Esophagus muscularis mucosa (tissue), 4 donors: ENCODE results near the gene APOL3. TPM values are rescaled to one million over a fixed set of nuclear protein-coding genes. Genes with fewer than 3 reads are reported as not detected.
"Not testable (repeated sequence)": the region's sequence is repeated elsewhere in the genome, so short reads cannot be mapped to it uniquely, and the experiment has no call there.

Experiments used
- DNase-seq: peaks from one replicate; pipeline ENCODE4 v3.0.0-alpha.2; 2017; ENCODE audit errors: extremely low spot score
- H3K27ac ChIP-seq, 4 donors: fragments of 200-600 bp; sonication (generic); replicated peaks in 1 of 4; 1 replicate in 3 of 4; 2 replicates in 1 of 4; pipeline ENCODE4 v1.5.1; 2016 to 2019; ENCODE audit warnings: mild to moderate bottlenecking in 1 of 4
- H3K27me3 ChIP-seq, 4 donors: fragments of 200-600 bp; sonication (generic); one replicate each; pipeline versions ENCODE4 v1.5.1 to v1.6.0; 2016 to 2019
- H3K36me3 ChIP-seq, 4 donors: fragments of 200-600 bp; sonication (generic); one replicate each; pipeline ENCODE4 v1.5.1; 2016 to 2019
- H3K4me1 ChIP-seq, 4 donors: fragments of 200-600 bp; sonication (generic); one replicate each; pipeline ENCODE4 v1.5.1; 2016 to 2019
- H3K4me3 ChIP-seq, 4 donors: fragments of 200-600 bp; sonication (generic); 1 replicate in 2 of 4; 2 replicates in 2 of 4; pipeline ENCODE4 v1.5.1; 2016 to 2019; ENCODE audit warnings: mild to moderate bottlenecking in 4 of 4, moderate library complexity in 1 of 4
- H3K9me3 ChIP-seq, 4 donors: fragments of 200-600 bp; sonication (generic); 1 replicate in 3 of 4; 2 replicates in 1 of 4; pipeline ENCODE4 v1.5.1; 2016 to 2019
- EP300 ChIP-seq: sonication (generic); formaldehyde crosslinking; IDR thresholded peaks from one replicate; pipeline ENCODE4 v1.6.1; 2017; ENCODE audit warnings: antibody characterized with exemption
- POLR2A ChIP-seq: fragments of 450-650 bp; IDR thresholded peaks from one replicate; pipeline ENCODE4 v1.6.1; 2017; ENCODE audit warnings: antibody characterized with exemption, moderate library complexity, mild to moderate bottlenecking, low read depth
- POLR2AphosphoS5 ChIP-seq, 2 donors: sonication (generic); formaldehyde crosslinking; IDR thresholded peaks; one replicate each; pipeline ENCODE4 v1.6.1; 2017; ENCODE audit warnings: antibody characterized with exemption in 2 of 2
- WGBS: methylation state at CpG from one replicate; pipeline ENCODE4 v1.1.5; 2018; 5-methylcytosine and 5-hydroxymethylcytosine counted together
- intact Hi-C: fragments of 100-400 bp; cut with DNase I; formaldehyde crosslinking; loops from one replicate; pipeline ENCODE4 v1.15.1; 2023
- total RNA-seq, 4 donors: library from RNA; depleted of rRNA; stranded (reverse); fragments of >200 nt; gene quantifications; one replicate each; pipeline versions ENCODE4 v1.1.0 to v1.2.1, GENCODE V29; 2016
- TF ChIP-seq, protein P1 (sequence below), 3 experiments: fragments of 200-600 bp in 2 of 3; fragments of 450-650 bp in 1 of 3; sonication (generic) in 2 of 3; IDR thresholded peaks; one replicate each; pipeline ENCODE4 v1.5.1; 2017 to 2019; ENCODE audit warnings: antibody characterized with exemption in 3 of 3, mild to moderate bottlenecking in 2 of 3, moderate library complexity in 1 of 3

The APOL3 gene
- total RNA-seq, 4 donors from 2014 or later: 36.5 to 76.3 (median 52.8) TPM

- TF ChIP-seq POLR2A (no peak), EP300 (no peak), POLR2AphosphoS5 (IDR thresholded peaks at IDR 0.05) (peak in 1 of 2 donors; percentile 51)
- TF ChIP-seq, protein P1, sequence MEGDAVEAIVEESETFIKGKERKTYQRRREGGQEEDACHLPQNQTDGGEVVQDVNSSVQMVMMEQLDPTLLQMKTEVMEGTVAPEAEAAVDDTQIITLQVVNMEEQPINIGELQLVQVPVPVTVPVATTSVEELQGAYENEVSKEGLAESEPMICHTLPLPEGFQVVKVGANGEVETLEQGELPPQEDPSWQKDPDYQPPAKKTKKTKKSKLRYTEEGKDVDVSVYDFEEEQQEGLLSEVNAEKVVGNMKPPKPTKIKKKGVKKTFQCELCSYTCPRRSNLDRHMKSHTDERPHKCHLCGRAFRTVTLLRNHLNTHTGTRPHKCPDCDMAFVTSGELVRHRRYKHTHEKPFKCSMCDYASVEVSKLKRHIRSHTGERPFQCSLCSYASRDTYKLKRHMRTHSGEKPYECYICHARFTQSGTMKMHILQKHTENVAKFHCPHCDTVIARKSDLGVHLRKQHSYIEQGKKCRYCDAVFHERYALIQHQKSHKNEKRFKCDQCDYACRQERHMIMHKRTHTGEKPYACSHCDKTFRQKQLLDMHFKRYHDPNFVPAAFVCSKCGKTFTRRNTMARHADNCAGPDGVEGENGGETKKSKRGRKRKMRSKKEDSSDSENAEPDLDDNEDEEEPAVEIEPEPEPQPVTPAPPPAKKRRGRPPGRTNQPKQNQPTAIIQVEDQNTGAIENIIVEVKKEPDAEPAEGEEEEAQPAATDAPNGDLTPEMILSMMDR (IDR thresholded peaks at IDR 0.05): no peak
- H3K4me3 ChIP-seq: peak within 1 kb of the TSS in 2 of 4 donors; percentile 22 to 35
- H3K27me3 ChIP-seq: no peaks in the 10 kb centered on the region
- intact Hi-C loops: loop anchor here (5.0 kb wide), 1 partner anchor 56 kb away; no protein-coding TSS in a partner anchor
- peak within 1 kb of the TSS in 3 of 4 donors; percentile 13 to 57 (median 51) for H3K27ac ChIP-seq
- no peaks in the 10 kb centered on the region for H3K9me3 ChIP-seq
- peaks cover 19 to 30% (median 22%) of the 10 kb centered on the region in 4 donors for H3K4me1 ChIP-seq
- no peak for DNase-seq
- no peaks in the 10 kb centered on the region for H3K36me3 ChIP-seq
- 50% methylated on average over 7 of the region's 13 CpGs for WGBS
Measured at GRCh38 chr22:36201630-36202319, 41.2 kb upstream of the APOL3 start, which contains the start of gene APOL4. APOL4 (minus strand) TSS chr22:36201809; CDS start chr22:36201734, 75 bp downstream.

- intact Hi-C loops: loop anchor here (5.0 kb wide), 1 partner anchor 56 kb away; no protein-coding TSS in a partner anchor
- H3K27me3 ChIP-seq, H3K36me3 ChIP-seq, H3K9me3 ChIP-seq, DNase-seq: not testable (repeated sequence)
- no CpG with 5 or more reads among the region's 5 CpGs for WGBS
- Histone ChIP-seq H3K4me1 (peaks cover 24 to 35% (median 29%) of the 10 kb centered on the region in 4 donors), H3K27ac (peak overlapping the region in 3 of 4 donors; percentile 13 to 57 (median 51)), H3K4me3 (peak overlapping the region in 2 of 4 donors; percentile 22 to 35)
Measured at GRCh38 chr22:36201025-36201424, 40.5 kb upstream of the APOL3 start.

DNA sequence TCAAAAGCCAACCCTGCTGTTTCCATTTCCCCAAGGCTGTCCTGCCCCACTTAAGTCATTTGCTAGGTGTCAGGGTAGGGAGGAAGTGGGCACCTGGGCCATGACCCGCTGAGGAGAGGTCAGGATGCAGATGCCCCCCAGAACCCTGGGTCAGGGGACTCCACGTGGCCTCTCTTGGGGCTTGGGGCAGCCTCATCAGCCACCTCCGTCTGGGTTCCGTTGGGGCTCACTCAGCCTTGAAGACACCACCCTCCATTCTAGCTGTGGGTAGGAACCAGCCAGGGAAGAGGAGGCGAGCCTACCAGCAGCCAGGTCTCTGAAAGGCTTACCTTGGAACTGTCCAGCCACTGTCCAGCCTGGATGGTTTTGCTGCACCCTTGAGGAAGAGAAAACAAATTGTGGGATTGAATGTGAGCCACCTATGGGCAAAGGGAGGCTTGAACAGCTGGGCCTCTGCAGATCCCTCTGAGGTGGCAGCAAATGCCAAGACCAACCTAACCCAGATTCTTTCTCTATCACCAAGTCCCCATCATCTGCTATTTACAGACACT, 38.5 kb upstream of the APOL3 start:
- WGBS: 80% methylated on average over 1 of the region's 5 CpGs
- H3K27me3 ChIP-seq: no peaks in the 10 kb centered on the region
- no peaks in the 10 kb centered on the region for H3K36me3 ChIP-seq
- intact Hi-C loops: loop anchor here (5.0 kb wide), 1 partner anchor 38 kb away; the partner anchor contains the start of gene APOL2
- H3K4me3 ChIP-seq: no peak overlapping the region
- peaks cover 24 to 49% (median 34%) of the 10 kb centered on the region in 4 donors for H3K4me1 ChIP-seq
- H3K9me3 ChIP-seq: no peaks in the 10 kb centered on the region
- TF ChIP-seq EP300: no peak
- no peak for TF ChIP-seq POLR2AphosphoS5 (IDR thresholded peaks at IDR 0.05)
- TF ChIP-seq, protein P1 (IDR thresholded peaks at IDR 0.05): no peak
- no peak for TF ChIP-seq POLR2A
- DNase-seq: no peak
- H3K27ac ChIP-seq: no peak overlapping the region

DNA sequence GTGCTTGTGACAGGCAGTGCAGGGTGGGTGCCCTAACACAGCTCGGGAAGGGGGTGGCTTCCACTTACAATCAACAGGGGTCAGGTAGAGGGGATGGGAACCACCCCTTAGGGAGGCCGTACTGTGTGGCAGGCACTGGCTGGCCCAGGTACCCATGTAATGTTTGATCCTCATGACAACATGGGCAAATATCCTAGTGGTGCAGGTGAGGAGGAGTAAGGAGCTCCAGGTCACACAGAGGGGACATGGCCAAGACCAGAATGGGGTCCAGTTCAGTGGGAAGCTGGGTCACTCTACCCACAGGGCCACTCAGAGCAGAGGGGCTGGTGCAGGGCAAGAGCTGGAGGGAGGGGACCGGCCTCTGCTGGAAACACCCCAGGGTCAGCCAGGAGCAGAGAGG, 38.0 kb upstream of the APOL3 start:
- no peak for DNase-seq
- 90% methylated on average over 3 of the region's 3 CpGs for WGBS
- H3K27me3 ChIP-seq: no peaks in the 10 kb centered on the region
- peaks cover 24 to 49% (median 34%) of the 10 kb centered on the region in 4 donors for H3K4me1 ChIP-seq
- no peaks in the 10 kb centered on the region for H3K9me3 ChIP-seq
- TF ChIP-seq POLR2AphosphoS5 (IDR thresholded peaks at IDR 0.05): no peak
- intact Hi-C loops: loop anchor here (5.0 kb wide), 1 partner anchor 39 kb away; the partner anchor contains the start of gene APOL2
- no peak overlapping the region for H3K4me3 ChIP-seq
- no peak overlapping the region for H3K27ac ChIP-seq
- H3K36me3 ChIP-seq: no peaks in the 10 kb centered on the region

DNA sequence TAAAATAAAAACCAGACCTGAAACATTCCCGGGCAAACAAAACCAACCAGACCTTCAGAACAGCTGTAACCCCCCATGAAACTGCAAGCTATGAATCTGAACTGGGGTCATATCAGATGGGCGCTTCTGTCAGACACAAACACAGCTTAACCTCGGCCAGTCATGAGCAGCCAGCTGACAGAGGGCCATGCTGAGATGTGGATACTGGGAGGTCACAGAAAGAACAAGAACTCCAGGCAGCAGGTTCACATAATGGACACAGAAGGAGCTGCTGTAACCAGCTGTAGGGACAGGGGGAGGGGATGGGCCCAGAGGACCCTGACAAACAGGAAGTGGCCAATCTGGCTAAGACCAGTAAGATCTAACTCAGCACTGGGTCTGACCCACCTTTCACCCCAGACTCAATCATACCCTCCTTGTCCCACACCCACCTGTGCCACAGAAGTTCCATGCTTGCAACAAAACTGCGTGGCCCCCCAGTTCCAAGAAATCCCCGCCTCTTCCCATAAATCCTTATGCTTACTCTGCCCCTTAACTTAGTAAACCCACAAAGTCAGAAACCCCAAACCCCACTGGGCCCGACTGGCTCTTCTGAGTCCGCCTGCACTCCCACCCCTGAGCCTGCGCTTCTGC, 37.1 kb upstream of the APOL3 start:
- intact Hi-C loops: loop anchor here (5.0 kb wide), 1 partner anchor 40 kb away; the partner anchor contains the start of gene APOL2
- peaks cover 24 to 47% (median 33%) of the 10 kb centered on the region in 4 donors for H3K4me1 ChIP-seq
- no peaks in the 10 kb centered on the region for H3K9me3 ChIP-seq
- peak overlapping the region; percentile 13 to 28 (median 23) for H3K27ac ChIP-seq
- 71% methylated on average over 8 of the region's 8 CpGs for WGBS
- H3K27me3 ChIP-seq: no peaks in the 10 kb centered on the region
- no peaks in the 10 kb centered on the region for H3K36me3 ChIP-seq
- no peak for TF ChIP-seq POLR2A
- TF ChIP-seq POLR2AphosphoS5 (IDR thresholded peaks at IDR 0.05): no peak
- no peak for TF ChIP-seq EP300
- H3K4me3 ChIP-seq: no peak overlapping the region
- no peak for DNase-seq

GRCh38 chr22:36197065-36197440, 36.5 kb upstream of the APOL3 start:
- no peak for DNase-seq
- intact Hi-C loops: loop anchor here (5.0 kb wide), 1 partner anchor 40 kb away; the partner anchor contains the start of gene APOL2

More at GRCh38 chr22:36197065-36197440, 36.5 kb upstream of the APOL3 start:
- no peak for TF ChIP-seq POLR2AphosphoS5 (IDR thresholded peaks at IDR 0.05)
- TF ChIP-seq, protein P1 (IDR thresholded peaks at IDR 0.05): no peak
- no peak for TF ChIP-seq POLR2A
- no peak for TF ChIP-seq EP300
- H3K9me3 ChIP-seq: no peaks in the 10 kb centered on the region
- peak overlapping the region in 3 of 4 donors; percentile 18 to 28 (median 28) for H3K27ac ChIP-seq
- no peaks in the 10 kb centered on the region for H3K36me3 ChIP-seq
- H3K4me3 ChIP-seq: no peak overlapping the region
- no peaks in the 10 kb centered on the region for H3K27me3 ChIP-seq
- WGBS: 36% methylated on average over 4 of the region's 5 CpGs
- H3K4me1 ChIP-seq: peaks cover 22 to 45% (median 32%) of the 10 kb centered on the region in 4 donors
